CD4-positive, alpha-beta T cell treated with Interleukin-1 beta for 1 hour (primary cell): ENCODE data around the gene MAN2A1.
"Not testable (repeated sequence)": the region's sequence is repeated elsewhere in the genome, so short reads cannot be mapped to it uniquely, and the experiment has no call there.

ENCODE experiments used
- DNase-seq, 2 donors: peaks; one replicate each; pipeline ENCODE4 v3.0.0-alpha.2; 2020 to 2022

The MAN2A1 gene

DNA sequence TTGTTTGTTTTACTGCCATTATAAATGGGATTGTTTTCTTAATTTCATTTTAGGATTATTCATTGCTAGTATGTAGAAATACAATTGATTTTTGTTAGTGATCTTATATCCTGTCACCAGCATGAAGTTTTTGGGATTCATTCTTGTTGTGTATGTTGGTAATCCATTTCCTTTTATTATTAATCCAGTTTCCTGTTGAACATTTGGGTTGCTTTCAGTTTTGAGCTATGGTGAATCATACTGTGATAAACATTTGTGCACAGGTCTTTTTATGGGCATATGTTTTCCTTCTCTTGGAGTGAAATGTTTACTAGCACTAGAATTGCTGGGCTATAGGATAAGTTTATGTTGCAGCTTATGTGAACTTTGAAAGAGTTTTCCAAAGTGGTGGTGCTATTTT is 69.6 kb downstream of the MAN2A1 start:
- DNase-seq, result no peak

DNA sequence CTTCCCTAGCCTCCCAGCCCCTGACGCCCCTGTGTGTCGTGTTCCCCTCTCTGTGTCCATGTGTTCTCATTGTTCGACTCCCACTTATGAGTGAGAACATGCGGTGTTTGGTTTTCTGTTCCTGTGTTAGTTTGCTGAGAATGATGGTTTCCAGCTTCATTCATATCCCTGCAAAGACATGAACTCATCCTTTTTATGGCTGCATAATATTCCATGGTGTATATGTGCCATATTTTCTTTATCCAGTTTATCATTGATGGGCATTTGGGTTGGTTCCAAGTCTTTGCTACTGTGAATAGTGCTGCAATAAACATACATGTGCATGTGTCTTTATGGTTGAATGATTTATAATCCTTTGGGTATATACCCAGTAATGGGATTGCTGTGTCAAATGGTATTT is 70.4 kb downstream of the MAN2A1 start:
- DNase-seq, result not testable (repeated sequence)

DNA sequence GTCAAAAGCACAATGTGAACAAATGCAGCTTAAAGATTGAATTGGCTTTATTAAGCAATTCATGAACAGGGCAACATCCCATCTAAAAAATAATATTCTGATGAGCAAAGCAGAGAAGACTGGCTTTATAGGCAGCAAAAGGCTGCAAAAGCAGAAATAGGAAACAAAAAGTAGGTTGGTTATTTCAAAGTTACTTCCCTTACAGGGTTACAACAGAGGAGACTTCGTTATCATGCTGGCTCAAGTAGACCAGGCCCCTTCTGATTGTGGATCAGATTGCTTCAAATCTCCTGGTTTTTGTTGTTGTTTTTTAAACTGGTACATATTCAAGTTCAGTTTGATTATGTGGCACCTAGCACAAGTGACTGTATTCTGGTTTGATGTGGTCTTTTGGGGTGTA is 73.1 kb downstream of the MAN2A1 start:
- no peak for DNase-seq

DNA sequence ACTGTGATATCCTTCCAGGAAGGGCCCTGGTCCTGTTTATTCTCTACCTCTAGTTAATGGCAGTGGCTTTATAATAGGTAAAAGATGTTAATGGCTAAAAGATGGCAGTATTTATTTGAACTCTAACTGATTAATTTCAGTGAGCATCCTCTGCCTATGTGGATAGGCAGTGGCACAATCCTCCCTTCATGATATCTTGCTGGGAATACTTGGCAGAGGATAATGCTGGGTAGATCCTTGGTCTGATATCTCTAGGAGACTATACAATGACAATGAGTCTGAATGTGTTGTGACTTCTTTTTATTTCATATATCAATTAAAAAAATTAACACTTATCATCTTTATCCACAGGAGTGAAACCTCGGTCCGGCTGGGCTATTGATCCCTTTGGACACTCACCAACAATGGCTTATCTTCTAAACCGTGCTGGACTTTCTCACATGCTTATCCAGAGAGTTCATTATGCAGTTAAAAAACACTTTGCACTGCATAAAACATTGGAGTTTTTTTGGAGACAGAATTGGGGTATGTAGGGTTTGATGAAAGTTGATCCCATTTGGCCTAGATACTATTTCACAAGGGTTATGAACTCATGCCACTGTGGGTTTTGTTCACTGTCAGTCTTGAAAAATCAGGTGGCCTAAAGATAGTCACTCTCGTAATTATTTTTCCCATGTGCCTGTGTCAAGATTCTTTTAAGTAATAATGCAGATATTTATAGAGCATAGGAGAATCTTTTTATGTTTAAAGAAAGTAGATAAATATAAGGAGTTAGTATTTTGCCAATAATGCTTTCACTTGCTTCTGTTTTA is 77.7 kb downstream of the MAN2A1 start:
- DNase-seq, result no peak

DNA sequence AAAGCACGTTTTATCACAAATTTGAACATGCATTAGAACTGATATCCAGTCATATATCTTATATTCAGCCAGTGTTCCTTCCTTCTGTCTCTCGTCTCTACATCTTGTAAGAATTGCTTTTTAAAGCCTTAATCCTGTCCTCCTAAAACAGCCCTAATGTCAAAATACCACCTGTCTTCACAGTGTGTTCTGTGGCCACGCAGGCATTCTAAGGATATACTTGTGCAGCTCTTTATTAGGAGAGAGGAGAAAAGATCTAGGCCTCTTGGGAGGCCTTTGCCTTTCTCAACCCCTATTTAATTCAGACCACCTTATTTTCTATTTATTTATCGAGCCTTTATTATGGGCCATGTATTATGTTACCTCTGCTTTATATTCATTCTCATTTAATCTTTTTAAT is 78.3 kb downstream of the MAN2A1 start:
- no peak for DNase-seq

DNA sequence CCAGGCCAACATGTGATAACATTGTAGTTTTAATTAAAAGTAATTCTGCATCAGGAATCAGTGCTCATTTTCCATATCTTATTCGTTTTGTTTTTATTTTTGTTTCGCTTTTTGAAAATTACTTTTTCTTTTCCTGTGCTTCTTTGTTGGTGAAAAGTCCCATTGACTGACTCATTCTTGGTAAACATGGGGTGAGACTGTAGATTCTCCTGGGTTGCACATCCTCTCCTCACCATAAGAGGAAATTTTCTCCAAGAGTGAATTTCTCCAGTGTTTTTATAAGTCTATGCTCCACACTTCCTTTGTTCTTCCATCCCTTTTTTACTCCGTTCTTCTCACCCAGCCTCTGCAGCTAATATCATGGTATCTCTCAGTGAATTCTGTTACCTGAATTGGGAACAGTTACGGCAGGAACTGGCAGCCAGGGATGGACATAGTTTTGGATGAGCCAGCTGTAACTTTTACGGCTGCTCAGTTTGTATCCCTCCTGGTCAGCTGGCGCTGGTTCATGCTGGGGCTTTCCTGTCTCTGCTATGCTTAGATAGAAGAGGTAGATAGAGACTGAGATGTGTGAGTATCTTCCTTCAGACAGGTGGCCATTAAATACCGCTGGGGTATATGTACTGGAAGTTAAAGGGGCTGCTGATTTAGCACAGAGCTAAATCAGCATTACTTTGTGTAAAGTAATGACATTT is 80.0 kb downstream of the MAN2A1 start:
- DNase-seq, result no peak

DNA sequence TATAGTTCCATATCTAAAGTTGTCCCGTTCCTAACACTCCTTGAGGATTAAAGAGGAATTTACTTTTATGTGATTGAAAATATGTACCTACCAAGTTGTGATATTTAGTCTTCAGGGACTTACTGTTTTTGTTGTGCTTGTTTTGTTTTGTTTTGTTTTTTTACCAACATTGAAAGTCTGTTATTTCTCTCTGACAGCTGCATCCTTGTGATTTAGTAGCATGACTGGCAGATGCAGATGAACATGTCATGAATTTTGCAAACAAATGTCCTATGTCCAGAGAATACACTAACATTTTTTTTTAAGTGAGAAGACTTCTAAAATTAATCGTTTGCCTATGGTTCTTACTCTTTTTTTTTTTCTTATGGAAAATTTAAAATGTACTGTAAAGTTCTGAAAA is 85.4 kb downstream of the MAN2A1 start:
- no peak for DNase-seq

DNA sequence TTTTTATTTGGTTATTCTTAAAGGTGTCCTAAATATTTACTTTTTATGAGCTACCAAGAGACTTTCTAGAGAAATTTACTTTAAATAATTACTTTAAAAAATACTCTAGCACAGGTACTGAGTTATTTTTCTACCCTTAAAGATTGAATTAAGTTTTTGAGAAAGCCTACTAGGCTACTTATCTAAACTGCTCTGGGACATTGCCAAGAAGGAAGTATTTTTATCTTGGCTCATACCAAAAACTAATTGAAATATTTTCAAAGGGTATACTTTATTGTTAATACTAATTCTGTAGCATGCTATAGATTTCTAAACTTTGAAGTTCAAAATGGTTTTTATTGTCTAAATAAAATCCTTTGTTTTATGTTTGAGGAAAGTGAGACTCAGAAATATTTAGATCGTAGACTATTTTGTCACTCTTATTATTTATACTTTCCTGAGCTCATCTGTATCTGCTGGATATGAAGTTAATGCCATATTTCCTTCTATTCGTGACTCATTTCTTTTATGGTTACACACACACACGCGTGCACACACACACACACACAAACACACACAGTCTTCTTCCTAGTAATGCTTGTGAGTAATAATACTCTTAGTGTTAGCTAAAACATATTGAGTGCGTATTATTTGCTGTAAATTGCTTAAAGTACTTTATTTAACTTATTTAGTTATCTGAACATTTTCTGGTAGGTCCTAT is 89.5 kb downstream of the MAN2A1 start:
- no peak for DNase-seq

DNA sequence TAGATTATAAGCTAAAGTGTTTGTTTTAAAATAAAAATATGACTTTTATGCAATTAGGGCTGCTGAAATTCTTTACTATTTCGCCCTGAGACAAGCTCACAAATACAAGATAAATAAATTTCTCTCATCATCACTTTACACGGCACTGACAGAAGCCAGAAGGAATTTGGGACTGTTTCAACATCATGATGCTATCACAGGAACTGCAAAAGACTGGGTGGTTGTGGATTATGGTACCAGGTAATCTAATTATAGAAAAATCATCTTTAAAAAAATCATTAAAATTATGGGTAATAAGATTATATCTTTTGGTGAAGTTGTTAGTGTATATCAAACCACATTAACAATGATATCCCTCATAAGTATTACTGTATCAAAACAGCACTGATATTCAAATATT is 95.0 kb downstream of the MAN2A1 start:
- no peak for DNase-seq

DNA sequence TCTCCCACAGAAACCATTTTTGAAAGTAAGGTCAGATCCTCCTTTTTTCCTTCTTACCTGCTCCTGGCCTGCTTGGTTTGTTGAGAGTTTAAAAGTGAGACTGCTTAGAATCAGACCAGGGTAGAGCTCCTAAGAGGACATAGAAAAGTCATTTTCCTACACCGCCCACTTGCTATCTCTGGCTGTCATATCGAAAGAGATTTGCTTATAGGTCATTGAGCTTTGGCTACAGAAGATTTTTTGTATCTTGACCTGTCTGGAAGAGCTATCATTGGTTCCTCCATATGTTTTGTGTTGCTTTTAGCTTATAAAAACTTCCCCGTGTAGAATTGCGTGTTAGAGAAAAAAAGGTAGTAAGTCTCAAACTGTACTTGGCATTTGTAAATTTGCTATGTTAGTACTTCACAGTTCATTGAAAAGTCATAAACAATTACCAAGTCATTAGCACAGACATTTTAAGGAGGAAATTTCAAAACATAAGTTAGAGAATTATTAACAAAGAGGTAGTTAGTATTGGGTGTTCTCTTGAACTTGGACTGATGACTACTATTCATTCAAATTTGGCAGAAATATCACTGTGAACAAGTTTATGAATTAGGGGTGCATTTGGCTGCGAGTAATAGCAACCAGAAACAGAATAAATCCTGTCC is 96.6 kb downstream of the MAN2A1 start:
- DNase-seq, result no peak

DNA sequence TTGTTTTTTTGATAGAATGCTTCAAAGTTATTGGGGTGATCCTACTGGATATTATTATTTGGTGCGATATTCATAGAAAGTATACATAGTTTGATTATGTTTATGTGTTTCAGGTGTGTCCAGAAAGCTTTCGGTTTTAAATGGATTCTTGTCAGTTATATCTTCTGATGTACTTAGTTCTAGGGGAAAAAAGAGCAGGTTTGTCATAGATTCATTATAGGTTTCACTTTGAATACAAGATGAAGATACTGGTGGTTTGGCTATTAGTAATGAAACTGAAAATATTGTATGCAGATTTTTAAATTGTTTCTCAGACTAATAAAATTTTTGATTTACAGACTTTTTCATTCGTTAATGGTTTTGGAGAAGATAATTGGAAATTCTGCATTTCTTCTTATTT is 98.9 kb downstream of the MAN2A1 start:
- DNase-seq, result no peak

DNA sequence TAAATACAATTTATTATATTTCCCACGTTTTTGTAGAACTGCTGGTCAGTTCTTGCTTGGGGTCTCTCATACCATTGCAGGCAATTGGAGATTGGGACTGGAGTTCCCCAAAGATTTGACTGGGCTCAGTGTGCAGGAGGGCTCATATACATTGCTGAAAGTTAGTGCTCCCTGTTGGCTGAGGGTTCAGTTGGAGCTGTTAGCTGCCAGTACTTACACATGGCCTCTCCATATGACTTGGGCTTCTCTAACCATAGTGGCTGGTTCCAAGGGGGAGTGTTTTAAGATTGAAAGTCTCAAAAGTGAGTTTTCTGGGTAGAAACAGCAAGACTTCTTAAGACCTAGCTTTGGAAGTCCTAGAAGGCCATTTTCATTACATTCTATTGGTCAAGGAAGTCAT is 102.9 kb downstream of the MAN2A1 start:
- no peak for DNase-seq

DNA sequence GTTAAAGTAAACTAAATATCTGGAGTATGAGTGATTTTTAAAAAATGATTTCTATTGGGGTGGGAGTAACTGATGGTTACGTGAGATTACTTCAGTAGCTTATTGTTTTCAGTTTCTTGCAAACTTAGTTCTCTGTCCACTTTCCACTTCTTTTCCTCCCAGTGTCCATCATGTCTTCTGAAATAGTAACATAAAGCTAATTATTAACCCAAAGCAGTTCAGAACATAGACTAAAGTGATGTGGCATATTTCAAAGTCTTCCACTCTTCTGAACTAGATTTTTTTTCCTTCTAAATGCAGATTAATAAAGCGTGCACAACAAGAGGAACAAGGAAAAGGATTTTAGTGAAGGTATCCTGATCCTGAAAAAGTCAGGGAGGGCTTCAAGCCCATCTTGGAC is 114.1 kb downstream of the MAN2A1 start:
- DNase-seq, result no peak

DNA sequence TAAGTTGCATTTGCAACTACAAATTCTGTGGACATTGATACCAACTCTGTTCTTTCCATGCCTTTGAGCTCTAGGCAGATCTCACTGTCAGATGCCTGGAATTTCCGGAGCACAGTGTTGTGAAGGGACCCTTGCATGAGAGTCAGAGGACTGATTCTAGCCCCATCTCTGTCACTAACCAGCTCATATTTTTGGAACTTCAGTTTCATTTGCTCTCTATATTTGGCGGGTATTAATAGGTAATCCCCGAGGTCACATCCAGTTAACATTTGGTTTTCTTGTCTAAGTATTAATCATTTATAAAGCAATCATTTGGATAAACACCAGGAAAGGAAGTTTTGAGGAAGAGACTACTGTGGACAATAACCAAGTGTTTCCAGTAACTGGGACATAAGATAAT is 115.7 kb downstream of the MAN2A1 start:
- DNase-seq, result no peak

DNA sequence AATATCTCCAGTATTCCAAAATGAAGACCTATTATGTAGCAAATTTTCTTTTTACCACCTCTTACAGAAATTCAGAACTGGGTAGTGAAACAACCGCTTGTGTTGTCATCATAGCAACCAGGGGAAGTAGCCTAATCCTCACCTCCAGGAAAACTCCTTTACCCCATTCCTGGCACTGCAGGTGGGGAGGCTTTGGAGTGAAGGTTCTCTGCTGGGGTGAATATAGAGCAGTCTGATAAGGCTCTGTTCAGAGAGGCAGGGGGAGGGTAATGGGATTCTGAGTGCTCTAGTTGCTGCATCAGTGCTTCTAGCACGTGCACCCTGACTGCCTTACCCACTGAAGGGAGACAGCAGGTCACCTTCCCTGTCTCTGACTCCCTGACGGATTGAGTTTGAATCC is 116.2 kb downstream of the MAN2A1 start:
- no peak for DNase-seq

DNA sequence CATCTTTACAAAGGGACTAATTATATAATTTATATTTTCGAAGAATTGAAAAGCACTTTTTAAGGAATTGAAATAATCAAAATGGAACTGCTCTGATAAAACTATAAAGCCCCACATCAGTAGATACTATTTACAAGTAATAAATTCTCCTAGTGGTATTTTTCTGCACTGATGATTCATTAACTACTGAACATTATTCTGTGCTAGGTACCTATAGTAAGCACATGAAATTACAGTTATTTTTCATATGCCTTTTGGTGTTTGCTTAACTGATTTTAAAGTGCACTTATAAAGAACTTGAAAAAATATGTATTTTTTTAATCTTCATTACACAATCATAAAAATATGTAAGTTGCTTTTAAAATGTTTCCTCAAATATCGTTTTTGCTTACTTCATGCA is 123.0 kb downstream of the MAN2A1 start:
- DNase-seq, result no peak

DNA sequence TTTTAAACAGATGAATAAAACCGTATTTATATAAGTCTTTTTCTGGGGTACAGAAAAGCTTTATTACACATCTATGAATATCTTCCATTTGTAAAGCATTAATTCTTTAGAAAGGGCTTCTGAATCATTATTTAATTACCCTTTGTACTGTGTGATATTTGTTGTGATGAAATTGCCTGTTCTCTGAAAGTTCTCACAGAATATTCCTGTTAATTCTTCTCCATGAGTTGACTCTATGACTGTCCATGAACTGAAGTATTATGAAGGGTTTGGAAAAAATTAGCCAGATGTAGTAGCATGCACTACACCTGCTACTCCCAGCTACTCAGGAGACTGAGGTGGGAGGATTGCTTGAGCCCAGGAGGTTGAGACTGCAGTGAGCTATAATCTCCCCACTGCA is 127.0 kb downstream of the MAN2A1 start:
- DNase-seq, result no peak

DNA sequence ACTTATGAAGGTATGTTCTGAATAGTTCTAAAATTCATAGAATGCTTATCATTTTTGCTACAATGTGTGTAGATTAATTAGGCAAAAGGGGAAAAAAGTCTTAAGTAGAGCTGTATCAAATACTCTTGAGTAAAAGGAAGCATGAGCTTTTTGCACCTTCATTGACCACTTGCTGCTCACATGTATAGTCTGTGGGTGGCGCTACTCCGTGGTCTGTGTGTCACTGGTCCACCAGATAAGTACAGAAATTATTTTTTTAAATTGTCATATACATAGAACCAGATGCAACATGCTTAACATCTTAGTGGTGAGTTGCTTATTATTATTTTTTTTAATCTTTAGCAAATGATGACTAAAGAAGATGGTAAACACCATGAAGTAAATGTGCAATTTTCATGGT is 130.2 kb downstream of the MAN2A1 start:
- DNase-seq, result no peak

DNA sequence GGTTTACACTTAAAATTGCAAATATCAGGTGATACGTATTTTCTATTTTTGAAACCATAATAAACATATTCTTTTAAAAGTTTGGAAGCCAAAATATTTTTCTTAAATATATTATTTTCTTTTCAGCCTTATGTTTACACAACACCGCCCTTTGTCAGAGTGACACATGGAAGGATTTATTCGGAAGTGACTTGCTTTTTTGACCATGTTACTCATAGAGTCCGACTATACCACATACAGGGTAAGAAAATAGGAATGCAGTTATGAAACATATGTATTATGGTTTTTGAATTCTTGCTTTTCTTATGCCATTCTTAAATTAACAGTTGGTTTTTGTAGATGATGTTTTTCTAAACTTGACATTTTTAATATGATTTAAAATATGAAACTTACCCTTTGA is 133.9 kb downstream of the MAN2A1 start:
- no peak for DNase-seq

DNA sequence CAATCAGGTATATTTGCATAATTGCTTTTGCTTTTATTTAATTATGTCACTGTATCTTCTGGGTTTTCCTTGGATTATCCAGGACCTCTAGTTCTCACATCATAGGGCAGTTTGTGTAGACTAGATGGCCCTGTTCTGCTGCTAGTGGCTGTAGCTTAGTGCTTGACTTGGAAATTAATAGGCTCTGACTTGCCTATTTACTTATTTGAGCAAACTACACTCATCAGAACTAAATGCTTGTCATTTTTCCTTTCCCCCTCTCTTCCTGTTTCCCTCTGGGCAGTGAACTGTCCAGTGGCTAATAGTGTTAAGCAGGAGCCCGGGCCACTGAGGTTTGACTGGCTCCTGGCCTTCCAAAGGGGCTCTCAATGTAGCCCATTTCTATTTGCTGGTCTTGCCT is 135.7 kb downstream of the MAN2A1 start:
- DNase-seq, result no peak

DNA sequence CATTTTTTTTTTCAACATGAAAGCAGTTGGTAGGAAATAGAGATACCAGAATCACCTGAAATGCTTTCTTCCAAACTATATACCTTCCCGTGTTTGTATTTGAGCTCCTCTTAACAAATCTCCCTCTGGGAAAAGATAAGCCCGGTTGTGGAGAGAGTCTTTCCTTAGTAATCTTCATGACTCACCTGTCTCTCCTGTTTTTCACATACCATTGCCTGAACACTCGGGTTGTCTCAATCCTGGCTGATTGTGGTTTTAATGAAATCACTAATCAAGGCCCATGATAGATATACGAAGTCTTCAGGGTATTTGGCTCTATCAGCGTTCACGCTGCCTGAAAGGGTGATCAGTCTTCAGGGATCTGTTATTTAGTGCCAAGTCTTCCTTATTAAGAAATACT is 136.7 kb downstream of the MAN2A1 start:
- no peak for DNase-seq

DNA sequence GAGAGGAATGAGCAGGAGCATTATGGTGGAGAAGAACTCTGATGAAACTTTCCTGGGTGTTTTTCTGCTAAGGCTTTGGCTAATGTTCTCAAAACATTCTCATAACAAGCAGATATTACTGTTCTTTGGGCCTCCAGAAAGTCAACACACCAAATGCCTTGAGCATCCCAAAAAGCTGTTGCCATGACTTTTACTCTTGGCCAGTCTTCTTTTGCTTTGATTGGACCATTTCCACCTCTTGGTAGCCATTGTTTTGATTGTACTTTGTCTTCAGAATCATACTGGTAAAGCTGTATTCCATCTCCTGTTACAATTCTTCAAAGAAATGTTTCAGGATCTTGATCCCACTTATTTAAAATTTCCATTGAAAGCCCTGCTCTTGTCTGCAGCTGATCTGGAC is 139.6 kb downstream of the MAN2A1 start:
- no peak for DNase-seq

DNA sequence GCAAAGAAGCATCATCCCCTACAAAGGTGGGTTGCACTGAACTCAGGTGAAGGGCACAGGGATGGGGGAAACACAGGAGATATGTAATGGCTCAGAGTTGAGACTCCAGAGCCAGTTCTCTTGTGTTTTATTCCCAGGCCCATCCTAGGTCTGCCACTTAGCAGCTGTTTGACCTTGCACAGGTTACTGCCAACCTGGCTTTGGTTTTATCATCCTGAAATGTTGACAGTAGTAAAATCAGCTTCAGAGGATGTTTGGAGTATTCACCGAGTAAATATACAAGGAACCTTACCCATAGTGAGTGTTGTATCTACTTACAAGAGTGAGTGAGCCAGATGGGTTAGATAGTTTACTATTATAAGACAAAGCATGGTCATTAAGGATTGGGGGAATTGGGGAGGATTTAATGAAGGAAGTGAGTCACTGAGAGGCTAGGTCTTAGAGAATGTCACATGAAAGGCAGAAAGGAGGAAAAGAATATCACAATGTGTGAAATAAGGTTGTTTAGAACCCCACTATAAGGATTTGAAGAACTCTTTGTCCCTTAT is 141.3 kb downstream of the MAN2A1 start:
- no peak for DNase-seq
